COLO668 (cell line): ENCODE data around the gene RAC2.

Experiments
- DNase-seq: peaks from one replicate; lab custom pipeline; 2025; ENCODE audit not compliant: unreplicated experiment; lab: John Stamatoyannopoulos, UW

RAC2 gene

DNA sequence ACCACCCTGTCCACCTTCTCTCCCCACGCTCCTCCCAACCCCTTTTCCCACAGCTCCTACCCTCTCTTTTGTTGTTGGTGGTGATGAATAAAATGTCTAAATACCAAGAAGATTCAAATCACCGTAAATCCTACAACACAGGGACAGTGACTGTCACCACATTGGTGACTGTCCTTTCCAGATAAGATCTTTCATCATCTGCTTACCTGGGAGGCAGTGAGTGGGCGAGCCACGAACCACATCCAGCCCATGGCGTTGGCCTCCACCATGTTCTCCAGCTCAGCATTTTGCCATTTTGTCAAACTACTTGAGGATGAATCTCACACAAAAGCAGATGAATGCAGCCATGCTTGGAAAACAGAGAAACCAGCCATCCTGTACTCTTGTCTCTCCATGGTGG is 31.6 kb upstream of the RAC2 start:
- no peak for DNase-seq

DNA sequence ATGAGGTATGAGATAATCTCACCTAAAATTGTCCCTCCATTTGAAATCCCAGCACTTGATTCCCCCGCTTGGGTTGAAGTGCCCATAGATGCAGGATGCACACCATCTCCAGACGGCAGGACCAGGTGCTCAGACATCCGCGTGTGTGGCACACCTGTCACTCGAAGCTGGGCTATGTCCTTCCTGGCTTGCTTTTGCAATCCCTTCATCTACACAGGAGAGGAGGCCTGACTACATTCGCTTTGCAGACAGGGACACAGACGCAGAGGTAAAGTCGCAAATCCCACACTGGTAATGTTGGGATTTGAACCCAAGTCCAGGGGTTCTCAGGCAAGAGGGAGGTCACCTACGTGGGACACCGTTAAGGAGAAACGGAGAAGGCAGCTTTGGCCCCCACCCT is 31.1 kb upstream of the RAC2 start:
- DNase-seq: no peak

DNA sequence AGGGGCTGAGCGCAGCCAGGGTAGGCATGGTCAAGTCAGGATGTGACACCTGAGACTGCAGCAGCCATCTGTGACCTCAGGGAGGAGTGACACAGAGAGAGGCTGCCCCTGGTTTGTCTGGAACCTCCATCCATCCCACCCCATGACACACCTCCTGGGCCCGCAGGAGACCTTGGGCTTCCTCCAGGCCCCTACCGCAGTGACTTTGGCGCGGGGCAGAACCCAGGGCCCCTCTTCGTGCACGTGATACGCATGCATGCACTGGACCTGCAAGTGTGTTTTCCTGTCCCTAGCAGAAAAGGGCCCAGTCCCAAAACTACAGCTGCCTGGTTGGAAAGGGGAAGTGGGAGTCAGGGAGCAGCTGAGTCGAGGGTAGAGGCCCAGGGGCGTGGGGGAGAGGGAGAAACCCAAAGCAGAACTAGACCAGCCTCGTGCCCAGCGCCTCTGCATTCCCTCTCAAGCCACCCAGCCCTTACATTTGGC is 30.4 kb upstream of the RAC2 start:
- no peak for DNase-seq

DNA sequence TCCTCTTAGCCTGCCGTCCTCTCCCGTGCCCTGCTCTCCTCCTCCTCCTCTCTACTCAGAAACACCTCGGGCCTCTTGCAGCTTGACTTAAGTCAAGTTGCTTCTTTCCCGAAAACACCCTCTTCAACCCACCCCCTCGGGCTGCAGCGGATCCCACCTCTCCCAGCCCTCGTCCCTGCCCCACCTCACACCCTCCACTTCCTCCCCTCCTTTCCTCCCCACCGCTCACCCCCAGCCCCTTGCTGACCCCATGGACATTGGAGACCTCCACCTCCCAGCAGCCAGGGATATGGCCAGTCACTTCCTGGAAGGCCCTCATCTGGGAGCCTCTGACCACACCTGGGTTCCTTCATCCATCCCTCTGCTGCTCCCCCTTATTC is 29.8 kb upstream of the RAC2 start:
- no peak for DNase-seq

DNA sequence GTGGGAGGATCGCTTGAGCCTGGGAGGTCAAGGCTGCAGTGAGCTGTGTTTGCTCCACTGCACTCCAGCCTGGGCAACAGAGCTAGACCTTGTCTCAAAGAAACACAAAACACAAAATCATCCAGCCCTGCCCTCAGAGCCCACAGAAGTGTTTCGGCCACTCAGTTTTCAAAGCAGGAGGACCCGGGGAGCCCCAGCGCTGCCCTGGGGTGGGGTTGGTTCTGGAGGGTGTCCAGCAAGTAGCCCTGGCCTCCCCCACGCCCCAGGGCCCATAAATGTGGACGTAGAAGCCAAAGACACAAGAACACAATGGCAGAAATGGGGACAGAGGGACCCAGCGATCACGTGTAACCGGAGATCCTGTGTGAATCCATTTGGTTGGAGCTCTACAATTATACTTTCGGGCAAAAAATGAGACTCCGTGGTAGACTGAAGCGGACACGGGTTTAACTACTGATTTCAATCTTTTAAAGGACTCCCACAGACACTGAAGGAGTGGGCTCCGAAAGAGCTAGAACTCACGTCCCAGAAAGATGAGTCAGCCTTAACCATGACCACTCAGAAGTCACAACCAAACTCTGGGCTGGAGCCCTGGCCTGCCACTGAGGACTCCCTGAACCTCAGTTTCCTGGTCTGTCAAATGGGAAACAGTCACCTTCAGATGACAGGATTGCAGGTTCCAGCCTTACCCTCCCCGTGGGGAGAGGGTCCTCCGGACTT is 29.2 kb upstream of the RAC2 start:
- no peak for DNase-seq

DNA sequence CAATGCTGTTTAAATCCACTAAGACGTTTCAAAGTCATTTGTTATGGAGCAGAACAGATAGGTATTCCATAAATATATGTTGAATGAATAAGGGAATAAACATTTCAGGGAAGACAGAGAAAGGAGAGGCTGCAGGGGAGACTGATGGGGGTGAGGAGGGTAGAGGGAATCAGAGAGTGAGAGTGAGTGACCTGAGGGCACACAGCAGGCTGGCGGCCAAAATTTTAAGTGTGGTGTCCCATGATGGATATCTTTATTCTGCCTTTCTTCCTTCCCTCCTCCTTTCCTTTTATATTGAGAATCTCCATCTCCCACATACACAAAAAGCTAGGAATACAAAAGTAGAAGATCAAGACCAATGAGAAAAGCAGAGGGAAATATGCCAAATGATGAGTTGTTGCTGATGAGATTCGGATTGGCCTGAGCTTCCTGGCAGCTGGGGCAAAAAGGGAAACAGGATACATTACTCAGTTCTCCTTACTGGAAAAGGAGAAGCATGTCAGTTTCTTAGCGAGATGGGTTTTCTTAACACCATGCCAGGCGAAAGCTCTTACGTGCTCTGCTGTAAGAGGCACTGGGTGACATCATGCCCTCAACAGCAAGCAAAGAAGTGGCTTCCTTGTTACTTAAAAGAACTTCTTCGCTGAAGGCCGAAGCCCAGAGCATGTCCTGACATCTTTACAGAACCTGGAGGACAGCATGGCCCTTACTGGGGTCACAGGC is 27.0 kb upstream of the RAC2 start:
- DNase-seq: no peak

DNA sequence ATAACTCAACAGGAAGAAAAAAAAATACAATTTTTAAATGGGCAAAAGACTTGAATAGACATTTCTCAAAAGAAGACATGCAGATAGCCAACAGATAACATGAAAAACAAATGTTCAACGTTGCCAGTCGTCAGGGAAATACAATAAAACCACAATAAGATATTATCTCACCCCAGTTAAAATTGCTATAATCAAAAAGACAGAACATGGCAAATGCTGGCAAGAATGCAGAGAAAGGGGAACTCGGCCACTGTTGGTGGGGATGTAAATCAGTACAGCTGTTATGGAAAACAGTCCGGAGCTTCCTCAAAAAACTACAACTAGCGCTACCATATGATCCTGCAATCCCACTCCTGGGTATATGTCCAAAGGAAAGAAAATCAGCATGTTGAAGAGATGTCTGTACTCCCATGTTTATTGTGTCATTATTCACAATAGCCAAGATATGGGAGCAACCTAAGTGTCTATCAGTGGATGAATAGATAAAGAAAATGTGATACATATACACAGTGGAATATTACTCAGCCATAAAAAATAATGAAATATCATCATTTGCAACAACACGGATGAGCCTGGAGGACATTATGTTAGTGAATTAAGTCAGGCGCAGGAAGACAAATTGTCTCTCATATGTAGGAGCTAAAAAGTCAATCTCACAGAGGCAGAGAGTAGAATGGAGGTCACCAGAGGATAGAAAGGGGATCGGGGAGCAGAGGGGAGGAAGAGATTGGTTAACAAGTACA is 26.0 kb upstream of the RAC2 start:
- DNase-seq: no peak

DNA sequence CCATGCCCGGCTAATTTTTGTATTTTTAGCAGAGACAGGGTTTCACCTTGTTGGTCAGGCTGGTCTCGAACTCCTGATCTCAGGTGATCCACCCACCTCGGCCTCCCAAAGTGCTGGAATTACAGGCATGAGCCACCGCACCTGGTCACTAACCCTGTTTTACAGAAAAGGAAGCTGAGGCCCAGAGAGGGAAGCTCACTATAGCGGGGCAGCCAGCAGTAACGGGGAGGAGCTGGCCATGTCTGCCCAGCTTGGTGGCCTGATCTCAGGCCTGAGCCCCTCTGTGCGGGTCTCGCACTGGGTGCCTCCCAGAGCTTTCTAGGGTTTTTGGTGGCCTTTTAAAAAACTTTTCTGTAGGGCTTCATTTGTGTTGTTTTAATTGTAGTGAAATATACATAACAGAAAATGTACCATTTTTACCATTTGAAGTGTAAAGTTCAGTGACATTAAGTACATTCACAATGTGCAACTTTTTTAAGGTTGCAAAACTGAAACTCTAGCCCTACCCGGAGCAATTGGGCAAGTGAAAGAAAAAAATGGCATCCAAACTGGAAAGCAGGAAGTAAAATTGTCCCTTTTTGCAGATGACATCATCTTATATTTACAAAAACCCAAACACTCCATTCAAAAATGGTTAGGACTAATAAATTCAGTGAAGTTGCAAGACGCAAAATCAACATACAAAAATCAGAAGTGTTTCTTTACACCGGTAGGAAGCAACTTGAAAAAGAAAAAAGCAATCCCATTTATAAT is 23.8 kb upstream of the RAC2 start:
- no peak for DNase-seq

DNA sequence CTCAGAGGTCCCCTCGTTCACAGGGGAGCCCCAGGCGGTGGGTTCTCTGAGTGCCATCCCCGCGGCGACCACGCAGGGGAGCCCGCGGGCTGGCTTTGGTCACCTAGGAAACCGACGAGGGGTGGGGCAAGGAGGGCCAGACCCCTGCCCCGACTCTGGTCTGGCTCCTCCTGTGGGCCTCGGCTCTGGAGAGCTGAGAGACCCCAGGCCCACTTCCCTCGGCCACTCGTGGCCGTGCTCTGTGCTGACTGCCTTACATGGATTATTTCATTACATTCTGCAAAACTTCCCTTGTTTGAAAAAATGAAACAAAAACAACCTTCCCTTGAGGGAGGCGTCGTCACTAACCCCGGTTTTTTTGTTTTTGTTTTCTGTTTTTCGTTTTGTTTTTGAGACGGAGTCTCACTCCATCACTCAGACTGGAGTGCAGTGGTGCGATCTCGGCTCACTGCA is 23.1 kb upstream of the RAC2 start:
- peak; percentile 12 for DNase-seq

DNA sequence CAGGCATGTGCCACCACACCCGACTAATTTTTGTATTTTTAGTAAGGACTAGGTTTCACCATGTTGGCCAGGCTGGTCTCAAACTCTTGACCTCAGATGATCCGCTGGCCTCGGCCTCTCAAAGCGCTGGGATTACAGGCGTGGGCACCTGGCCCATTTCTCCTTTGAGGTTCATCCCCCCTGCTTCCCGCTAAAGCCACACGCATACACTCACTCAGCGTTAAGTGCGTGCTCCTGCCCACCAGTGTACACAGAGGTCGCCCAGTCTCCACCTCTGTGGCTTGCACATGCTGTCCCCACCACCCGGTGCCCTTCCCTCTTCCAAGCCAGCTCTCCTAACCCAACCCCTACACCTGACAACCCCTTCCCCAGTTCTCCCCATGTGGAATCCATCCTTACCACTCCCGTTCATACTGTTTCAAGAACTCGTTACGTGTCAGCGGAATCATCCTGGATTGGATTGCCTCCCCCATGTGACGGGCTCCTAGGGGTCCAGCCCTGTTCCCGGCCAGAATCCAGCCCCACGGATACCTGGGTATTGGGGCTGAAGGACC is 22.6 kb upstream of the RAC2 start:
- no peak for DNase-seq

DNA sequence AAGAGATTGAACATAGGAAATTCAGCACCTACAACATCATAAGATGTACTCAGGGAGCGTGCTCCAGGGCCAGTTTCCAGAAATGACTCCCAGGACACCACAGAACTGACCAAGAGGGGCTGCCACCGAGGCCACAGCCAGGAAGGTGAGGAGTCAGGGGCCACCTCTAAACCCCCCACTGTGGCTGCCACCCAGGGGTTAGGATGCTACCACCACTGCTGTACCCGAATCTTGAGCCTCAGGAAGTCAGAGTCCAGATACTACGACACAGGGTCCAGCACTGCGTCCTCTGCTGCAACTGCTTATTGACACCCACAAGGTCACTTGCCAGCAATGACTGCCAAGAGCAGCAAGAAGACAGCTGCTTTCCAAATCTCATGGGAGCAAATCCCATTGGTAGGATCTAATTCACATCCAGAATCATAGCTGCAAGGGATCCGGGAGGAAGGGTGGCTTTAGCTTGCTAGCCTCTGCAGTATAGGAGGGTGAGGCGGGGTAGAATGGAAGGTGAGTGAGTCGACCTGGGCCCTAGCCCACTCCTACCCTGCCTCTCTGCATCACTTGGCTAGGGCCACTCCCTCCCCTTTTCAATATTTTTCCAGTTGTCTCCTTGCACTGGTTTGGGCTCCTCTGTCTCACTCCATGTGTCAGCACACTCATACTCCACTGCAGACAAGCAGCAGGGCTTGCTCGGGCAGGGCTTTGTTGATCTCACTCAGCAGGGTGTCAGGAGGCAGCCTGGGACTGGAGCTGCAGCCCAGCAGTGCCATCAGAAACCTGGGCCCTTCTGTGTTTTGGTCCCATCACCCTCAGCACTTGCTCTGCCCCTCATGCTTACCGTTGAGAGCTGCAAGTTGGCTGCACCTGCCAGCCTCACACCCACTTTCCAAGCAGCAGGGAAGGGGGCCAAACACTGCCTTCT is 20.2 kb upstream of the RAC2 start:
- DNase-seq: no peak

DNA sequence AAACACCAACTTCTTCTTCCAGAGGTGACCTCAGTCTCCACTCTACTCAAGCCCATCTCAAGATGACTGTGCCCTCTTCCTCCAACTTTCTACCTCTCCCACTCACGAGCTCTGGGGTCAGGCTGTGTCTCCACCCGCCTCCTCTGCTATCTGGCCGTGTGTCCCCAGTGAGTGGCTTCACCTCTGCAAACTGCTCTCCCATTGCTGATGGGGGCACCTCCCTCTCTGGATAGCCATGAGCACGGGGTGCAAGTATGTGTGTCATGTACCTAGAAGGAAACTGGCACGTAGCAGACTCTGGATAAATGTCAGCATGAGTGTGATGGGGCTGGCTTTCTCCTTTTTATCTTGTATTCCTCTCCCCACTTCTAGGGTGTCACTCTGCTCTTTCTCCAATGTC is 18.3 kb upstream of the RAC2 start:
- DNase-seq: no peak

DNA sequence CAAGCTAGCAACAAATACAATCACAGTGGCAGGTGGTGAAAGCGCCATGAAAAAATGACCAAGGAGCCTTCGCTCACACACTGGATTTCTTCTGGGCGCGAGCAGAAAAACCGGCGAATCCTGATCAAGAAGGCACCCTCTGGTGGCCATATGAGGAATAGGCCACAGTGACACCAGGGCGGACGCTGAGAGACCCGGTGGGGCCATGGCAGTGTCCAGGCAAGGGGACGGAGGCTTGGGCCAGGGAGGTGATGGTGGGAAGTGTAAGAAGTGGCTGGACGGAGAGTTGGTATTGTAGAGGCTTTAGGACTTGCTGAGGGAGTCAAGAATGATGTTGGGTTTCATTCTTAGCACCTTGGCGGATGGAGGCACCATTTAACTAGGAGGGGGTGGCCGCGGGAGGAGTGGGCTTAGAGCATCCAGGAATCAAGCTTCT is 16.9 kb upstream of the RAC2 start:
- DNase-seq: peak; percentile 26

DNA sequence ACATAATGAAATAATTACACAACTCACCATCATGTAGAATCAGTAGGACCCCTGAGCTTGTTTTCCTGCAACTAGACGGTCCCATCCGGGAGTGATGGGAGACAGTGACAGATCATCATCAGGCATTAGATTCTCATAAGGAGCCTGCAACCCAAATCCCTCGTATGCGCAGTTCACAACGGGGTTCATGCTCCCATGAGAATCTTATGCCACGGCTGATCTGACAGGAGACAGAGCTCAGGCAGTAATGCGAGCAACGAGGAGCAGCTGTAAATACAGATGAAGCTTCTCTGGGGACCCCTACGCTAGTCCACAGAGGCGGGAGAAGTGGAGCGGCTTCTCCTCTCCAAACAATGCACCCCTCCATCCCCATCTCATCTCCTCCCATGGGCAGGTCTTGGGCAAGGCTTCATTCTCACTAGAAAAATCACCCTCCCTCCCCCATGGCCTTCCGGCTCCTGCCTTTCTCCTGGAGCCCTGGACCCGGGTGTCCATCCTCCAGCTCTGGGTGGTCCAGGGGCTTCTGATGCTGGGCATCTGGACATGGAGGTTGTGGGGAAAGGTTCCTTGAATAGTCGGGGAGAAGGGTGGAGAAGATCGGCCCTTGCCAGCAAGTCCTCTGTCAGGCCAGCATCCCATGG is 16.2 kb upstream of the RAC2 start:
- no peak for DNase-seq

DNA sequence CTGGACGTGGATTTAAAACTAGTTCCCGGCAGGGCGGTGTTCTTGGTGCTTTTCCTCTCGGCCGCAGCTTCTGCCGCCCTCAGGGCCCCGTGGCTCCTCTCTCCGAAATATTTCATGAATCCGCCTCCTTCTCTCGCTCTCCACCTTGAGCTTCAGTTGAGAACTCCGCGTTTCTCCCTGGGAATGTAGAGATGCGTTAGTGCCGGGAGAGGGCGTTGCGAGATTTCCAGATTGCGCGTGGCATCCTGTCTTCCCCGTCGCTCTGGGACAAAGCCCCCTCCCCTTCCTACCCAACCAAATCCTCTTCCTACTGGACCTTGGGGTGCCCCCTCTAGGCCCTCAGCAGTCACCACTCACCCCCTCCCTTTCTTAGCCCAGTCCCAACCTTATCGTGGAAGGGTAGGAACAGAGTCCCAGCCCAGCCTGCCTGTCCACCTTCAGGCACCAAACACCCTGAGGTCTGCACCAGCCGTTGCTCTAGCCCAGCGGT is 15.5 kb upstream of the RAC2 start:
- no peak for DNase-seq

DNA sequence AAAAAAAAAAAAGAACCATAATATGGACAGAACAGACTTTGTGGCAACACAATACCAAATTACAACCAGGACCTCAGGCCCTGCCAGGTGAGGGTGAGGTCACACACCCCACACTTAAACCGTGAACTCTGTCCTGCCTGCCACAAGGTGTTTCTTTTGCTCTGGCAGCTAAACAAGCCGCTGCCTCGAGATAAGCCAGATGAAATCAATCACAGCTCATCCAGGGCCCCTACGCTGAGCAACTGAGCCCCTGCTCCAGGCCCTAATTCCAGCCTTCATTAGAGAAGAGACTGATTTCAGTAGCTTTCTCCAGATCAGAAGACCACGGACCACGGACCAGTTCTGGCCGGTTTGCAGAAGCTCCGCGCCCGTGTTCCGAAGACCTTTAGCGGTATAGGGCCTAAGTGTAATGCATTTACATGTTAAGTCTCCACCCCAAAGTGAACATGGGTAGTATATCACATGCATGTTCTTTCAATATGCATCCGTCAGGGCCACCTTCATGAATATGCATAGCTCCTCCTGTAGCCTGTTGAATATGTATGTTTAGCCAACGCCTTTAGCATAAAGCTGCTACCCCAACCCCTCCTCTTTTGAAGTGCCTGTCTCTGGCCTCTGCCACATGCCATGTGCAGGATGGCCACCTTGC is 14.8 kb upstream of the RAC2 start:
- no peak for DNase-seq

DNA sequence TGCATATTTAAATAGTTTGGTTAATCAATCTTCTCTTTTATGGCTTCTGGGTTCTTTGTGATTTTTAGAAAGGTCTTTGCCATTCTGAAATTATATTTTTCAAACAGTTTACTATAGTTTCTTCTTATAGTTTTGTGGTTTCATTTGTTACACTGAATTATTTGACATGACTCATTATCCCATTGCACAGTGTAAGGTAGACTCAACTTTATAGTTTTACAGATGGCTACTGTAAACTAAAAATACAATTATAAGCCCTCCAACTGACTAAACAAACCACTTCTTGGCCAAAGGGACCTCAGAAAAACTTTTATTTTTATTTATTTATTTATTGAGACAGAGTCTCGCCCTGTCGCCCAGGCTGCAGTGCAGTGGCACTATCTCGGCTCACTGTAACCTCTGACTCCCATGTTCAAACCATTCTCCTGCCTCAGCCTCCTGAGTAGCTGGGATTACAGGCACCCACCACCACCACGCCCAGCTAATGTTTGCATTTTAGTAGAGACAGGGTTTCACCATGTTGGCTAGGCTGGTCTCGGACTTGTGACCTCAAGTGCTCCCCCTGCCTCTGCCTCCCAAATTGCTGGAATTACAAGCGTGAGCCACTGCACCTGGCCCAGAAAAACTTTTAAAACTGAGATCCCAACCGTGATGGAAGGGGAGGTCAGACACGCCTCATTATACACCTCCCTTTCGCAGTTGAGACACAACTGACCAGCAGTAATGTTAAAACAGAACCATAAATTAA is 14.1 kb upstream of the RAC2 start:
- no peak for DNase-seq
